ENCODE results near the gene ITFG2.

The ITFG2 gene

GRCh38 chr12:2804393-2805142, 7.9 kb upstream of the ITFG2 start:
- DNase-seq (ENCODE audit: insufficient read length, low spot score) = no peak
- no peak for TF ChIP-seq CTCF (IDR thresholded peaks at IDR 0.05; ENCODE audit: insufficient read depth, missing control alignments)
- no peak for FAIRE-seq

- no peak for TF ChIP-seq CTCF (IDR thresholded peaks at IDR 0.05; ENCODE audit: insufficient read depth, missing control alignments)
- FAIRE-seq = no peak
- no peak for DNase-seq (ENCODE audit: insufficient read length, low spot score)
These were observed 7.3 kb upstream of the ITFG2 start for GRCh38 chr12:2805143-2805520.

- no peak for FAIRE-seq
- TF ChIP-seq CTCF (IDR thresholded peaks at IDR 0.05; ENCODE audit: insufficient read depth, missing control alignments) = no peak
- no peak for DNase-seq (ENCODE audit: insufficient read length, low spot score)
These were observed 5.8 kb upstream of the ITFG2 start for GRCh38 chr12:2806700-2807099.

- FAIRE-seq = no peak
These were observed 667 bp upstream of the ITFG2 start for GRCh38 chr12:2811801-2812200.

GRCh38 chr12:2813214-2814185, 1.0 kb downstream of the ITFG2 start:
- peak; percentile 47 for DNase-seq (ENCODE audit: insufficient read length, low spot score)
- FAIRE-seq = no peak
- TF ChIP-seq CTCF (IDR thresholded peaks at IDR 0.05; ENCODE audit: insufficient read depth, missing control alignments) = peak; percentile 77

More at GRCh38 chr12:2811801-2812200, 667 bp upstream of the ITFG2 start:
- no peak for TF ChIP-seq CTCF (IDR thresholded peaks at IDR 0.05; ENCODE audit: insufficient read depth, missing control alignments)
- DNase-seq (ENCODE audit: insufficient read length, low spot score) = no peak

- DNase-seq (ENCODE audit: insufficient read length, low spot score) (no peak), FAIRE-seq (no peak)
- TF ChIP-seq CTCF (IDR thresholded peaks at IDR 0.05; ENCODE audit: insufficient read depth, missing control alignments) = no peak
These were observed 7.3 kb downstream of the ITFG2 start for GRCh38 chr12:2819810-2820209.
